Measurements from ENCODE around the gene ATF5.
"Not testable (repeated sequence)": the region's sequence is repeated elsewhere in the genome, so short reads cannot be mapped to it uniquely, and the experiment has no call there.

Gene ATF5

DNA sequence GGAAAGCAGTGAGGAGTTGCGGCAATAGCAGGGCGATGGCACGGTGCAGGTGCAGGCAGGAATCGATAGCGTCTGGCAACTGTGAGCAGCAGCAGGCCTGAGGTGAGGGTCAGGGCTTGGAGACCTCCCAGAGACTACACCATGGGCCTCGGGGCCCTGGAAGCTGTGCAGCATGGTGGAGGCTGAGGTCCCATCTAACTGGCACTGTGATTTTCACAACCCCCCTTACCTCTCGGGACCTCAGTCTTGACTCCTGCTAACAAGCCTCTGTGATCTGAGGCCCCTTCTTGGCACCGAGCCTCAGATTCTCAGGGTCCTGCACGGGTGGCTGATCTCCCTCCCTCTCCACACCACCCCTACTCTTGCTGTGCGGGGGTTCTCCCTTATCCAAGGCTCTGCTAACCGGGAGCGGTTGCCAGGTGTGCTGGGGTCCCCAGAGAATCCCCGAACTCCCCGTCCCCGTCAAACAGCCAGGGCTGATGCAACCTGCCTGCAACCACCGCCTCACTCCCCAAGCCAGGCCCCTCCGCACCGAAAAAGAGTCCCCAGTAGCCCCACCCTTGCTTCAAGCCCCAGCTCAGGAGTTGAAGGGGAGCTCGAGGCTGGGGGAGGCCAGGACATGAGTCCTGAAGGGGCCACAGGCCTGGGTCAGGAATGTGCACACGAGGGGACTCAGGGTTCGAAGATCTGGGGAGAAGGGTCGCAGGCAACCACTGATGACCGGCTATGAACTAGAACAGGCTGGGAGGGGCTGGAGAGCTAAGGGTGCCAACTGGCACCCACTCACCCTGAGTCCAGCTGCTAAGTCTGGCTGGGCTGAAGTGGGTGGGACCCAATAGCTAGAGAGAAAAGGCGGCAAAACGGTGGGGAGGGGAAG is 4.8 kb upstream of the ATF5 start:
- DNase-seq, result peak; percentile 95

DNA sequence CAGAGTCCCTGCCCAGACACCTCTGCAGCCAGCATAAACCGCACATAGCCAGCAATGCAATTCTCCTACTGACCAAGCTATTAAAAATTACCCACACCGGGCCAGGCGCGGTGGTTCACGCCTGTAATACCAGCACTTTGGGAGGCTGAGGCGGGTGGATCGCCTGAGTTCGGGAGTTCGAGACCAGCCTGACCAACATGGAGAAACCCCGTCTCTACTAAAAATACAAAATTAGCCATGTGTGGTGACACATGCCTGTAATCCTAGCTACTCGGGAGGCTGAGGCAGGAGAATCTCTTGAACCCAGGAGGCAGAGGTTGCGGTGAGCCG is 4.2 kb upstream of the ATF5 start:
- not testable (repeated sequence) for DNase-seq

DNA sequence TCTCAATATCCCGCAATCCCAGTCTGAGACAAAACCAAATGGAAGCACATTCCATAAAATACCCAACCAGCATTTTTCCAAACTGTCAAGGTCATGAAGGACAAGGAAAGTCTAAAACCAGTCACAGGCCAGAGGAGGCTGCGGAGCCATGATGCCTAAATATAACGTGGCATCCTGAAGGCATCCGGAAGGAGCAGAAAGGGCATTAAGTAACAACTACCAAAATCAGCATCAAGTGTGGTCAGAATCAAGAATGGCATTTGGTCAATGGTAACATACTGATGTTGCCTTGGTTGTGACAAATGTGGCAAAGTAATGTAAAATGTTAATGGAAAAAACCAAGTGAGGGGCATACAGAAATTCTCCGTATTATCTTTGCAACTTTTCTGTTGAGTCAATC is 3.5 kb upstream of the ATF5 start:
- DNase-seq, result no peak

DNA sequence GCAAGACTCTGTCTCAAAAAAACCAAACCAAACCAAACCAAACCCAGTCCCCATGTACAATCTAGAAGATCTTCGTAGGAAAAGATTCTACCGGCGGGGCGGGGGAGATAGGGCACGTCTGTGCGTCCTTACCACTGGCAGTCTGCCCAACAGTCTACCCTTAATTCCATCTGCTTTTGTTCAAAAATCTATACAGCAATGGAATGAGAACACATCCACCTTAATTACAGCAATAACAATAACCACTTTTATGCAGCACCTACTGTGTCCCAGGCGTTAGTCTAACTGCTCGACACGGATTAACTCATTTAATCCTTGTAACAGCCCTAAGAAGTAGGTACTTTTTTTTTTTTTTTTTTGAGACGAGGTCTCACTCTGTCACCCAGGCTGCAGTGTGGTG is 2.5 kb upstream of the ATF5 start:
- DNase-seq, result no peak

GRCh38 chr19:49927526-49928264 is 1.3 kb upstream of the ATF5 start:
- DNase-seq, result no peak

GRCh38 chr19:49929611-49930482 is 842 bp downstream of the ATF5 start:
- DNase-seq, result peak; percentile 100

- peak; percentile 91 for DNase-seq
Observed at GRCh38 chr19:49930483-49931011, 1.5 kb downstream of the ATF5 start.

DNA sequence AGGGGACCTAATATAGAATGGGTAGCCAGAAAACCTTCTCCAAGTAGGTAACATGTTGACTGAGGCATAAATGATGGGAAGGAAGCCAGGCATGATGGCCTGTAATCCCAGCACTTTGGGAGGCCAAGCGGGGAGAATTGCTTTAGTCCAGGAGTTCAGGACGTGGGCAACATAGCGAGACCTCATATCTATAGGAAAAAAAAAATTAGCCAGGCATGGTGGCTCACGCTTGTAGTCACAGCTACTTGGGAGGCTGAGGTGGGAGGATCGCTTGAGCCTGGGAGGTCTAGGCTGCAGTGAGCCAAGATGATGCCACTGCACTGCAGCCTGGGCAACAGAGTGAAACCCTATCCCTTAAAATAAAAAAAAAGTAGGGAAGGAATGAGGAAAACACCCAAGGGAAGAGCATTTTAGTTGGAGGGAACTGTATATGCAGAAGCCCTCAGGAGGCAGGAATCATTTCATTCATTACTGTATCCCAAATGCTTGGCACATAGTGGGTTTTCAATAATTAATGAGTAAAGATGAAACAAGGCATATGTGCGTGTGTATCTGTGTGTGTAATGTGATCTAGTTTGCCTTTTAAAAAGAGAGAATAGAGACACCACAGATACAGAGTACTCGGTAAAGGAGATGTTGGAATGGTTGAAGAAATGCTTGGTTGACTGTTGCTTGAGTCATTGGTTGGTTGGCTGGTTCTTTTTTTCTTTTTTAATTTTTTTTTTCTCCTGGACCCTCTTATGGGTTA is 2.5 kb downstream of the ATF5 start:
- no peak for DNase-seq

- no peak for DNase-seq
Observed at GRCh38 chr19:49932041-49932451, 3.0 kb downstream of the ATF5 start.

GRCh38 chr19:49932731-49933131 is 3.7 kb downstream of the ATF5 start:
- no peak for DNase-seq

DNA sequence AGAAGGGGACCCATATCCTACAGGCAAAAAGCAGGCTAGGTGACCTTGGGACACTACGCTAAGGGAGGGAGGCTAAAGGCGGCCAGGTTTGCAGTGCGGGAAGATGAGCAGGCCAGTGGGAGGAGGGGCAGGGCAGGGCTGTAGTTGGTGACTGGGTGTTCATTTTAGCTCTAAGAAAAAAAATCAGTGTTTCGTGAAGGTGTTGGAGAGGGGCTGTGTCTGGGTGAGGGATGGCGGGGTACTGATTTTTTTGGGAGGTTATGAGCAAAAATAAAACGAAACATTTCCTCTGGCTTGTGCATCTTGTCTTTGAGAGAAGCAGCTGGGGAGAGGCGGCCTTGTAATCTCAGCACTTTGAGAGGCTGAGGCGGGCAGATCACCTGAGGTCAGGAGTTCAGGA is 4.6 kb downstream of the ATF5 start:
- no peak for DNase-seq

- no peak for DNase-seq
Observed at GRCh38 chr19:49936549-49936948, 7.5 kb downstream of the ATF5 start.

DNA sequence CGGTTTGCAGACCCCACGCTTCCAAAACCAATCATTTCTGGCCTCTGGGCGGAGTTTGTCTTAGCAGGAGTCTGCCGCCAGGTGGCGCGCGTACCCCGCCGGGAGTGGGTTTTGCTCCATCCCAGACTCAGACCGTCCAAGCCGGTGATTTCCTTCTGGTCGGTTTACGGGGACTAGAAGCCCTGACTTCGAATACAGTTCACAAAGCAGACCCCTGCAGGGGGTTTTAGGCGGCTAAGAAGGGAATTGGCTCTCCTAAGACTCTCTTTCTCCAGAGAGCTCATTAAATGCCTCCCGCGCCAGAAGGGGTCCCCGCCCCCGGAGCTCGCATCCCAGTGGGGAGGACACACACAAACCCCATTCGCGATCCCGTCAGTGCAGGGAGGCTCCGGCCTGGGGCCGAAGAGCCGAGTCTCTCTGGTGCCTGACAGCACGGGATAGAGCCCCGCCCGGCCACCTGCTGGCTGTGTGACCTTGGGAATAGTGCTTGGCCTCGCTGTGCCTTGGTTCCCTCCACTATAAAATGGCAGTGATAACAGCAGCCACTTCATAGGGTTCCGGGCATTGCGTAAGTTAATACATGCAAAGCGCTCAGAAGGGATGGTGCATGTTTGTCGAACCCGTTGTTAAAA is 8.9 kb downstream of the ATF5 start:
- peak; percentile 82 for DNase-seq

- DNase-seq, result no peak
Observed at GRCh38 chr19:49938662-49939061, 9.7 kb downstream of the ATF5 start.

DNA sequence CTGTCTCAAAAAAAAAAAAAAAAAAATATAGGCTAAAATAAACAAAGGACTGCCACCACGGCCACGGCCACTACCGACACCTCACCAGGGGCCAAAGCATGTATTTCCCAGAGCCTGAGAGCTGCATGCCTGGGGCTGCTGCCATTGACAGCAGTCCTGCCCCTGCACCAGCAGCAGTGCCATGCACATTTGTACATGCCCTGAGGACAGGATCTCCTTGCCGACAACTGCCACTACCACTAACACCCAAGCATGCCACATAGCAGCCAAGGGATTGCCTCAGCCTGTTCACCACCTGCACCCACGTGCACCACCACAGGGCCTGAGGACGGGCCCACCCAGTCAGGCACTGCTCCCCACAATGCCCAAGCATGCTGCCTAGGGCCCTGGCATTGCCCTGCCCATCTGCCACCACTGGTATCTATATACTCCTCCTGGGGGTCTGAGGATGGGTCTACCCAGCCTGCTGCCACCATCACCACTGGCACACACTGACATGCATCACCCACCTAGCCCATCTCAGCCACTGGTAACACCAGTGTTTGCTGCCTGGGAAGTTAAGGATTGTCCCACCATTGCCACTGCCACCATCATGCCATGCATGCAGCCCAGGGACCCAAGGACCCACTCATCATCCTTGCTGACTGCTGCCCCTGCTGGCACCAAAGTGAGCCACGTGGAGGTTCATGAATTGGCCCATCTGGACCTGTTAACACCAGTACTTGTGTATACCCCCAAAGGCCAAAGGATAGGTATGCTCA is 10.9 kb downstream of the ATF5 start:
- DNase-seq, result no peak

- no peak for DNase-seq
Observed at GRCh38 chr19:49940482-49940791, 11.4 kb downstream of the ATF5 start.

- not testable (repeated sequence) for DNase-seq
Observed at GRCh38 chr19:49944567-49944966, 15.6 kb downstream of the ATF5 start.

DNA sequence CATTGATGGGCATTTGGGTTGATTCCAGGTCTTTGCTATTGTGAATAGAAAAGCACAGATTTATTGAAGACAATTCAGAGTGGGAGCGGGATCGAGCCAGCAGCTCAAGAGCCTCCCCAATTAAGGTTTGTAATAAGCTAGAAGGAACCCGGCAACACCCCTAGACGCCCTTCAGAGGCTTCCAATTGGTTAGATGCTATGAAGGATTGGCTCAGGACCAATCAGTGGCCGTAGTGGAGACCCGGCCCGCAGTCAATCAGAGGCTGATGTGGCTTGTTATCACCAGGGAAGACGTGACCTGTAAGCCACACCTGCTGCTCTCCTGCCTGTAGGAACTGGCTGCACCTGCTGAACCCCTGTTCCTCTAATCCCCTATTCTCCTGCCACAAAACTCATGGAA is 17.4 kb downstream of the ATF5 start:
- peak; percentile 39 for DNase-seq

DNA sequence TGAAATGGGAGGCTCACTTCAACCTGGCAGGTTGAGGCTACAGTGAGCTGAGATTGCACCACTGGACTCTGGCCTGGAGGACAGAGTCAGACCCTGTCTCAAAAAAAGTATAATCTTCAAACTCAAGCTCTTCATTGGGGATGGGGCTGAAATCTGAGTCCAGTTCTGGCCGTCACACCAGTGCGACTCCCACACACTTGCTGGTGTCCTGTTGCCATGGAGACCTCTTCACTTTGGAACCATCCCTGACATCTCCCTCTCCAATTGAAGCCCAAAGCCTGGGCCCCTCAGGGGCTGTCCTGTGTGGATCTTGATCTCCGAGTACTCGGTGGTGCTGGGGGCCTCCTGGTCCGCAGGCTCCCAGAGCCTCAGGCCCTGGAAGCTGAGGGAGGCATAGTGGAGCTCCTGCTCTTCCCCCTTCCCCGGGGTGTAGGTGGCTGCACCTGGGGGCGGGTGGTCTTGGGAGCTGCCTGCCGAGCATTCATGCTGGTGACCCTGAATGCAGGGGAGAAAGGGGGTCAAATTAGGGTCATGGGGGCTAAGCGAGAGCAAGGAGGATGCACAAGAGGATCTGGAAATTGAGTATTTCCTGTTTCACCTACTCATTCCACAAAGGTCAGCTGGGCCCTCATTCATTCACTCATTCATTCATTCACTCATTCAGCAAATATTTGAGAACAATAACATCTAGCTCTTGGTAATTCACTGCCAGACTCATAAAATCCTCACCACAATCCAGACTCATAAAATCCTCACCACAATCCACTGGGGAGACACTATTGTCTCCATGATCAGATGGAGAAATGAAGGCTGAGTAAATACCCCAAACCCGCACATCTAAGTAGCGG is 21.0 kb downstream of the ATF5 start:
- no peak for DNase-seq

GRCh38 chr19:49950590-49950948 is 21.6 kb downstream of the ATF5 start:
- no peak for DNase-seq

All from NCI-H1436 (cell line).